ENCODE data around the gene HSPA13. TPM values are rescaled to one million over a fixed set of nuclear protein-coding genes. Genes with fewer than 3 reads are reported as not detected.

HSPA13 gene, protein sequence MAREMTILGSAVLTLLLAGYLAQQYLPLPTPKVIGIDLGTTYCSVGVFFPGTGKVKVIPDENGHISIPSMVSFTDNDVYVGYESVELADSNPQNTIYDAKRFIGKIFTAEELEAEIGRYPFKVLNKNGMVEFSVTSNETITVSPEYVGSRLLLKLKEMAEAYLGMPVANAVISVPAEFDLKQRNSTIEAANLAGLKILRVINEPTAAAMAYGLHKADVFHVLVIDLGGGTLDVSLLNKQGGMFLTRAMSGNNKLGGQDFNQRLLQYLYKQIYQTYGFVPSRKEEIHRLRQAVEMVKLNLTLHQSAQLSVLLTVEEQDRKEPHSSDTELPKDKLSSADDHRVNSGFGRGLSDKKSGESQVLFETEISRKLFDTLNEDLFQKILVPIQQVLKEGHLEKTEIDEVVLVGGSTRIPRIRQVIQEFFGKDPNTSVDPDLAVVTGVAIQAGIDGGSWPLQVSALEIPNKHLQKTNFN
- 10 to 100 TPM; 38.0 to 39.1 TPM for total RNA-seq

DNA sequence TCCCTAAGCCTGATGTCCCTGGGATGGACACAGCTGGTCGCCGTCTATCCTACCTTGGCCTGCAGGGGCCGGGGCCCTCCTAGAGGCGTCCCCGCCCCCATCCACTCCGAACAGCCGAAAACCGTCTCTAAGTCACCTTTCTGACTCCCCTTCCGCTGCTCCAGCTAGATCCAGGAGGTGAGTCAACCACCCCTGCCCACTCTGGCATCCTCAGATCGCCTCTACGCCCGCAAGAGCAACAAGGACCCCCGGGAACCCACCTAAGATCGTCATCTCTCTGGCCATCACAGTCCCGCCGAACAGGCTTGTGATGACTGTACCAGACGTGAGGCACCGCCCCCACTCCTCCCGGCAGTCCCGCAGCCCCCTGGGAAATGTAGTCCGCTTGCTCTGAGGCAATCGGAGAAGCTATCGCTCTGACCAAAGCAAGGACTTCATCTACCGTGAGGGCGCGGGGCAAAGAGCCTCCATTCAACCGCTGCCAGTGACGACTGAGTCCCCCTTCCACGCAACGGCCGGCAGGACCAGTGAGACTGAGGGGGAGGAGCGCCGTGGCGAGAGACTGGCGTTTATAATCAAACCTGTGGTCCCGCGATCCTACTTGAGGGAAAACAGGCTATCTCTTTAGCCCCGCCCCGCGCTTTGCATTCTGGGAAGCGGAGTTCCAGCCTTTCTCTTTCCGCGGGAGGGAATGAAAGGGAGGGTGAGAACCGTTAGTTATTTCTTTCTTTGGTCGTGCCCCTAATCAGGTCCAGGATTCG, at the start of gene HSPA13:
Gene HSPA13, minus strand, starts transcription at position 312 of the 761 bp plus-strand sequence. Its CDS starts 27 bp downstream, at position 285.
- Mint-ChIP-seq H3K4me1 (peaks cover 28% of the 10 kb centered on the region), H3K4me3 (peak within 1 kb of the TSS; percentile 98), H3K9me3 (no peaks in the 10 kb centered on the region), H3K27me3 (no peaks in the 10 kb centered on the region), H3K27ac (peak within 1 kb of the TSS; percentile 99), H3K36me3 (peaks cover 16% of the 10 kb centered on the region)
- DNase-seq, result peak; percentile 98

DNA sequence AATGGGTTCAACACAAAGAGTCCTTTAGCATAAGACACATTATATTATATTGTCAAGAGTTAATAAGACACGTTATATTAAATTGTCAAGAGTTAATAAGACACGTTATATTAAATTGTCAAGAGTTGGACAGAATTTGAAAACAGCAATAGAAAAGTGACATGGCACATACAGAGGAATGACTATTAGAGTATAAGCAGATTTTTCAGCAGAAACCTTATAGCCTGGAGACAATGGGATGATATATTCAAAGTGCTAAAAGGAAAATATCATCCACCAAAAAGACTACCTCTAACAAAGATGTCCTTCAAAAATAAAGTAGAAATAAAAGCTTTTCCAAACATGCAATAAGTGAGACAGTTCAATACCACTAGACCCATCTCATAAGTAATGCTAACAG, 36.0 kb upstream of the HSPA13 start:
- no peak overlapping the region for H3K4me3 Mint-ChIP-seq
- H3K4me1 Mint-ChIP-seq, result peaks cover 10% of the 10 kb centered on the region
- no peak overlapping the region for H3K27ac Mint-ChIP-seq
- peaks cover 18% of the 10 kb centered on the region for H3K9me3 Mint-ChIP-seq
- peaks cover 4% of the 10 kb centered on the region for H3K27me3 Mint-ChIP-seq
- H3K36me3 Mint-ChIP-seq, result peaks cover 7% of the 10 kb centered on the region
- DNase-seq, result no peak

DNA sequence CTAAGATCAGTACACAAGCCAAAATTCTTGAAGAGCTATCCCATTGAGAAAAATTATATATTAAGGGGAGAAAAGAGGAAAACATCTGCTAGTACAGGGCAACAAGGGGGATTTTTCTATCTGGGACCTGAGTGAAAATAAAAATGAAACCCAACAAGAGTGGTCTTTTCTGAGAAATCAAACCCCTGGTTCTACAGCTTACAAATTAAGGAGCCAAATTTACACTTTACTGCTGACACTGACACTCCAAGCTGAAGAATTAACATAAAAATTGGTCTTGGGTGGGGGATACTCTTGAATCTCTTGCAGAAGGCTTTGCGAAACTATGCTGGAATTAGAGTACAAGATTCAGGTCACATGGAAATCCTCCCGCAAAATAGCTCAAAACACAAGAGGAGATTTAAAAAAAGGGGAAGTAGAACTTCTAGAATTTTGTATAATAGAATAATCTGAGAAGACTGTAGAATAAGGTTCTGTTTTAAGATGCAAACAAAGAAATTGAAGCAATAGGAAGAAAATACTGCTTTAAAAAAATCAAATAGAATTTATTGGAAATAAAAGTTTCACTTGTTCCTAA, 32.1 kb upstream of the HSPA13 start:
- no peak for DNase-seq
- peaks cover 14% of the 10 kb centered on the region for H3K9me3 Mint-ChIP-seq
- peaks cover 3% of the 10 kb centered on the region for H3K27me3 Mint-ChIP-seq
- no peak overlapping the region for H3K4me3 Mint-ChIP-seq
- H3K36me3 Mint-ChIP-seq, result peaks cover 9% of the 10 kb centered on the region
- H3K4me1 Mint-ChIP-seq, result peaks cover 10% of the 10 kb centered on the region
- H3K27ac Mint-ChIP-seq, result peak overlapping the region; percentile 28

DNA sequence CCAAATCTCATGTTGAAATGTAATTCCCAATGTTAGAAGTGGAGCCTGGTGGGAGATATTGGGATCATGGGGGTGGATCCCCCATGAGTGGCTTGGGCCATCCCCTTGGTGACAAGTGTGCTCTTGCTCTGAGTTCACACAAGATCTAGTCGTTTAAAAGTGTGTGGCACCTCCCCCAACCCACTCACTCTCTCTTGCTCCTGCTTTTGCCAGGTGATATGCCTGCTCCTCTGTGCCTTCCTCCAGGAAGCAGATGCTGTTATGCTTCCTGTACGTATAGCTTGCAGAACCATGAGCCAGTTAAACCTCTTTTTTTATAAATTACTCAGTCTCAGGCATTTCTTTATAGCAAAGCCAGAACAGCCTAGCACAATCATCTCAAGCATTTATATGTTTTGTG, 23.0 kb upstream of the HSPA13 start:
- H3K4me1 Mint-ChIP-seq, result peaks cover 8% of the 10 kb centered on the region
- peaks cover 6% of the 10 kb centered on the region for H3K9me3 Mint-ChIP-seq
- H3K27me3 Mint-ChIP-seq, result no peaks in the 10 kb centered on the region
- DNase-seq, result no peak
- H3K36me3 Mint-ChIP-seq, result no peaks in the 10 kb centered on the region
- H3K4me3 Mint-ChIP-seq, result no peak overlapping the region
- no peak overlapping the region for H3K27ac Mint-ChIP-seq

DNA sequence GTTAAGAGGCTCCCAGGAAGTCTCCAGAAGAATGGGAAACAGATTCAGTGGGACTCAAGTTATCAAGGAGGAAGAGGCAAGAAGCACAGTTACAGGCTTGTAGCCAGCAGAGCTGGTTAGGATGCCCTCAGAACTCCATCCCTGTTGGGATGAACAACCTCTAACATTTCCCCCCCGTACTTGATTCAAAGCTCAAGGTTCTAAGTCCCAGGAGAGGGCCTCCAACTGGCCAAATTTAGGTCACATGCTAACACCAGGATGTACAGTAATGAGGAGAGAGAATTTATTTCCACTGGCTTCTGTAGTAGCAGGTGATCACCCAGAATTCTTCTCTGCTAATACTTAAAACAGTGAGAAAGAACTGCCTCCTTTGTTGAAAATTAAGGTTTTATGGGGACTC, 22.3 kb upstream of the HSPA13 start:
- Mint-ChIP-seq H3K4me3 (no peak overlapping the region), H3K36me3 (no peaks in the 10 kb centered on the region), H3K27me3 (no peaks in the 10 kb centered on the region), H3K27ac (no peak overlapping the region), H3K4me1 (peaks cover 8% of the 10 kb centered on the region), H3K9me3 (peaks cover 6% of the 10 kb centered on the region)
- DNase-seq, result no peak

DNA sequence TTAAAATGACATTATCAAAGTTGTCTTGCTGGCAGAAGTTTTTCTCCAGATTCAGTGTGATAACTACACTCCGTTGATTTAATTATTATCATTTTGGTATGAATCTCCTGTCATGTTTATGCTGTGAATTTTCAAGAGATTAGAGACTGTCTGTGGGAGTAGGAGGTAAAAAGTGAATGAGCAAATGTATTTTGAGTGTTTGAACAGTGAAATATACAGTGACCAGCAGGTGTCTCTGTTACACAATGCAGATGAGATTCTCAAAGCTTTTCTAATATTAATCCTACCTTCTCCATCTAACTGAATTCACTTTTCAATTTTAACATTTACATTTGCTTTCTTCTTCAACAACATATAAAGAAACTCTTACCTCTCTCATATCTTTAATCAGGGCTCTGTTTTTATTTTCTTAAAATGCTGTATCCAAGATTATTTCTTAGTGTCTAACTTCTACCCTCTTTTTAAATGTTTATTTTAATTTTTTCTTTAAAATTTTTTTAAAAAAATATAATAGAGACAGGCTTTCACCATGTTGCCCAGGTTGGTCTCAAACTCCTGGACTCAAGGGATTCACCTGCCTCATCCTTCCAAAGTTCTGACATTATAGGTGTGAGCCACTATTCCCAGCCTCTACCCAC, 20.9 kb upstream of the HSPA13 start:
- Mint-ChIP-seq H3K4me3 (no peak overlapping the region), H3K4me1 (peaks cover 8% of the 10 kb centered on the region), H3K27ac (no peak overlapping the region), H3K27me3 (no peaks in the 10 kb centered on the region), H3K9me3 (peaks cover 5% of the 10 kb centered on the region), H3K36me3 (no peaks in the 10 kb centered on the region)
- no peak for DNase-seq

DNA sequence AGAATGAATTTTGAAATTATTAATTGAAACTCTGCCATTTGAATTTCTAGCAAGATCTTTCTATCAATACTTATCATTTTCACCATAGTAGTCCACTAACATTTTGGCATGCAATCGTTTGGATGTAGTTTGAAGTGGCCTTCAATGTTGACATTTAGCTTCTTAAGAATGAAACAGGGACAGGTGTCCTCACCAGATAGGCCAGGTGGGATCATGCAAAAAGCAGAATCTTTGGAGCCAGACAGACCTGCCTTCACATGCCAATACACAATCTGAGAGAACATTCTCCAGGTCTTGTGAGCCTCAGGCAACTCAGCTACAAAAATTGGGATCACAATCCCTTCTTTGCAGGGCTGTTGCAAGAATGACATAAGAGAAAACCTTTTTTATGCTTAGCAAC, 18.3 kb upstream of the HSPA13 start:
- peaks cover 8% of the 10 kb centered on the region for H3K4me1 Mint-ChIP-seq
- no peaks in the 10 kb centered on the region for H3K9me3 Mint-ChIP-seq
- no peaks in the 10 kb centered on the region for H3K36me3 Mint-ChIP-seq
- H3K4me3 Mint-ChIP-seq, result no peak overlapping the region
- no peak for DNase-seq
- H3K27ac Mint-ChIP-seq, result no peak overlapping the region
- no peaks in the 10 kb centered on the region for H3K27me3 Mint-ChIP-seq

DNA sequence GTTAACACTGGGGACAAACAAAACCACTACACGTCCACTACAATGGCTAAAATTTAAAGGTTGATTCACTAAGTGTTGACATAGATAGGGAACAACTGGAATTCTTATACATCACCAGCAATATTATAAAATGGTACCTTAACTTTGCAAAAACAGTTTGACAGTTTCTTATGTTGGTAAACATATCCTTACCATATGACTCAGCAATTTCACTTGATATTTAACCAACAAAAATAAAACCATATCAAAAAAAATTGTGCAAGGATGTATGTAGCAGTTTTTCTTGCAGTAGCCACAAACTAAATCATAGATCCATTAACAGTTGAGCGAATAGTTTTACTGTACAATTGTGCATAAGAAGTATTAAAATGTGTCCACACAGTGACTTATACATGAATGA, 5.3 kb upstream of the HSPA13 start:
- Mint-ChIP-seq H3K4me1 (peaks cover 6% of the 10 kb centered on the region), H3K4me3 (no peak overlapping the region), H3K36me3 (peaks cover 4% of the 10 kb centered on the region), H3K27ac (no peak overlapping the region), H3K27me3 (peaks cover 10% of the 10 kb centered on the region), H3K9me3 (no peaks in the 10 kb centered on the region)
- no peak for DNase-seq

DNA sequence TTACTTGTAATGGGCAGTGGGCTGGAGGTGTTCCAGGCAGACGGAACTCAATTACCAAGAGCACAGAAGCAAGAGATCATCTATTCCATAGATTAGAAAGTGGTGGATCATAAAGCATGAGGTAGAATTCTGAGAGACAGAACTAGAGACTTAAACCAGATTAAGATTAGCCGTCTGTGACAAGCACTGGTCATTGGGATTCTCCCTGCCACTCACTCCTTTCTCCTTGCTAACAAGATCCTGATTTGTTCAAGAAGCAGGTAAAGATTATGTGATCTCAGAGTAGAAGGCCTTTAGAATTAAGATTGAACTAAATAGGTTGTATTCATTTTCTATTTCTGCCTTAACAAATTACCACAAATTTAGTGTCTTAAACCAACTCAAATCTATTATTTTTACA, 1.5 kb upstream of the HSPA13 start:
- H3K36me3 Mint-ChIP-seq, result peaks cover 12% of the 10 kb centered on the region
- H3K27ac Mint-ChIP-seq, result peak overlapping the region; percentile 99
- H3K4me1 Mint-ChIP-seq, result peaks cover 25% of the 10 kb centered on the region
- no peak for DNase-seq
- no peaks in the 10 kb centered on the region for H3K27me3 Mint-ChIP-seq
- H3K4me3 Mint-ChIP-seq, result peak overlapping the region; percentile 98
- H3K9me3 Mint-ChIP-seq, result no peaks in the 10 kb centered on the region

DNA sequence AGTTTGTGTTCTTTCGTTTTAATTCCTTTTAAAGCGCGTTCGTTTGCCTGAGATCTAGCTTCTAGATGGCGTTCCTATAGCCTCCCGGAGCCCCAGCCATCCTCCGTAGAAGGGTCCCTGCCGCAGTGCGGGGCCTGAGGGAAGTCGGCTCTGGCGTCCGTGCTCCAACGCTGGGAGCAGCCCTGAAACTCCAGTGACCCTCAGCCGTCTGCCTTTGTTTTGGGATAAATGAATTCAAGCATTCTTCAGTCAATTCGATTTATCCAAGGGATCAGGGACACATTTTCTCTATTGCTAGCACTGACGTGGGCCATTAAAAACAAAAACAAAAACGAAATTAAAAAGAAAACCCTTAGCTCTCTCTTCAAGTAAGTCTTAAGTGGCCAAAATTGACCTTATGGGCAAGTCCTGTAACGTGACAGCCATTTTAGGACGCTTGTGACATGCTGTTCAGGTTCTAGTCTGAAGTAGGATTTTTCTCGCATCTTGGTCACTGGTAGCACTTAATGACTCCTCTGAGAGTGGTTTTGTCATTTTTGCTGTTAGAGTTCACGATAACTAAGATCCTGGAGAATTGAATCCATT, 742 bp upstream of the HSPA13 start:
- no peaks in the 10 kb centered on the region for H3K27me3 Mint-ChIP-seq
- H3K27ac Mint-ChIP-seq, result peak overlapping the region; percentile 99
- peak overlapping the region; percentile 98 for H3K4me3 Mint-ChIP-seq
- H3K36me3 Mint-ChIP-seq, result peaks cover 15% of the 10 kb centered on the region
- no peaks in the 10 kb centered on the region for H3K9me3 Mint-ChIP-seq
- DNase-seq, result no peak
- peaks cover 28% of the 10 kb centered on the region for H3K4me1 Mint-ChIP-seq

DNA sequence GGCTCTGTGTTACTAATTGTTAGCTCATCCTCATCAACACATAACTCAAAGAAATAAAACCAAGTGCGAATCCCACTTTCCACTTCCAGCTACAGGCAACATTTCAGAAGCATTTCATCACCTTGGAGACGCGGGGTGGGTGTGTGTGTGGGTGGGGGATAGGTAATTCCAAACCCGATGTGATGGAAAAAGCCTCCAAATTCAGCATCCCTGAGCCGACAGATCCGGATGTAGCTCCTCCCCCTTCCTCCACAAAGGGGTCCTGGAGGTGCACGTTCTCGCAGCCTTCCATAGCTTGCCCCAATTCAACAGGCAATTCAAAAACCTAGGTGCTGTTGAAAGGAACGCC, 486 bp downstream of the HSPA13 start:
- DNase-seq, result no peak
- Mint-ChIP-seq H3K4me1 (peaks cover 28% of the 10 kb centered on the region), H3K27ac (peak overlapping the region; percentile 99), H3K27me3 (no peaks in the 10 kb centered on the region), H3K4me3 (peak overlapping the region; percentile 98), H3K9me3 (no peaks in the 10 kb centered on the region), H3K36me3 (peaks cover 22% of the 10 kb centered on the region)

DNA sequence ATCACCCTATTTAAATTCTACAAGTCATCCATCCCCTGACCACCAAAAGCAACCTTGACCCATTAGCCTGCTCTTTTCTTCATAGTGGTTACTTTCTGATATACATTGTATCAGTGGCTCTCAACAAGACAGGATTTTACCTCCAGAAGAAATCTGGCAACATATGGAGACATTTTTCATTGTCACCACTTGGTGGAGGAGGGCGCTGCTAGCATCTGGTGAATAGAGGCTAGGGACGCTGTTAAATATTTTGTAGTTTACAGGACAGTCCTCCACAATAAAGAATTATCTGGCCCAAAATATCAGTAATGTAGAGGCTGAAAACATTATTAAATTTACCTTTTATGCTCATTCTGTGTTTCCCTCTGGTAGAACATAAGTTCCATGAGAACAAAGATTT, 6.1 kb downstream of the HSPA13 start:
- no peak overlapping the region for H3K27ac Mint-ChIP-seq
- no peak overlapping the region for H3K4me3 Mint-ChIP-seq
- H3K9me3 Mint-ChIP-seq, result no peaks in the 10 kb centered on the region
- peaks cover 22% of the 10 kb centered on the region for H3K4me1 Mint-ChIP-seq
- peaks cover 34% of the 10 kb centered on the region for H3K36me3 Mint-ChIP-seq
- no peak for DNase-seq
- H3K27me3 Mint-ChIP-seq, result no peaks in the 10 kb centered on the region

DNA sequence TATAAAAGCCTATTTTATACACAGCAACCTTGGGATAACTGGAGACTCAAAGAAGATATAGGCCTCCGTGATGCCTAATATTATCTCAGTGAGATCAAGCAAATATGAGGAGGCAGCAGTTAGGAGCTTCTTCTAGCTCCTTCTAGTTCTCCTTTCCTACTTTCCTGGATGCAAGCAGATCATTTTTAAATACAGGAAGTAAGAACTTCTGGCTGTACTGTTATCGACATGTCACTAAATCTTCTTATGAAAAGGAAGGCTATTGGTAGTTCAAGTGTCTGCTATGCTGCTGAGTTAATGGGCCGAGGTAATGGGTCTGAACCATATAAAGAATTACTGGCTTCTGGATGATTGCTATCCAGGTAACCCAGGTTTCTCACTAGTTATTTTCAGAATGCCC, 15.9 kb downstream of the HSPA13 start:
- Mint-ChIP-seq H3K9me3 (no peaks in the 10 kb centered on the region), H3K4me3 (no peak overlapping the region), H3K27ac (no peak overlapping the region), H3K27me3 (no peaks in the 10 kb centered on the region), H3K36me3 (no peaks in the 10 kb centered on the region), H3K4me1 (no peaks in the 10 kb centered on the region)
- no peak for DNase-seq

DNA sequence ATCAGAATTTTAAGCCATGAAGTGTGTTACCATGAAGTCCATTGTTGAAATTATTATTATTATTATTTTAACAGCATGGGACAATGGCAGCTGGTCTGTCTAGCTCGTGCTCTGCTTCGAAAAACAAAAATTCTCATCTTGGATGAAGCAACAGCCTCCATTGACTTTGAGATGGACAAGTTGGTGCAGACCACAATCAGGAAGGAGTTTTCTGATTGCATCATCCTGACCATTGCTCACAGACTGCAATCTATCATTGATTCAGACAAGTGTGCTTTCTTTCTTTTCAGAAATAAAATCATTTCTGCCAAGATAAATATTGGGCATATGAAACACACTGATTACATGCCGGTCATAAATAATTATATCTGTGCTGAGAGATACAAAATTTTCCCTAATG, 21.0 kb downstream of the HSPA13 start:
- H3K4me3 Mint-ChIP-seq, result no peak overlapping the region
- H3K36me3 Mint-ChIP-seq, result no peaks in the 10 kb centered on the region
- no peak overlapping the region for H3K27ac Mint-ChIP-seq
- no peaks in the 10 kb centered on the region for H3K4me1 Mint-ChIP-seq
- H3K27me3 Mint-ChIP-seq, result peaks cover 4% of the 10 kb centered on the region
- no peak for DNase-seq
- no peaks in the 10 kb centered on the region for H3K9me3 Mint-ChIP-seq

DNA sequence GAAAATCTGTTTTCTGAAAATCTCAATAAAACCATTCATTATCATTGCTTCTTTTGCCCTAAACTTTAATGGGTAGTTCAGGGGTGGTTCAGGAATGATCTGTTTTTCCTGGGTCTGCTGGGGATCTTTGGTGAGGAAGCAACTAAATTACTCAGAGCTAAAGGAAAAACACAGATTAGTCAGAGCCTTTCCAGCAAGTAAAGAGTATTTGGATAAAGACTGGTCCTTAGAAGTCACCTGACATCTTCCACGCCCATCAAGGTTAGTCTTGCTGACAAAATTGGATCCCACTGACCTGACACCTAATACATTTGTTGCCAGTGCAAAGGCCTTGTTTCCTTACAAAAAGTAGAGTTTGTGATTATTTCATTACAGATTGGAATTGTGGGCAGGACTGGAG, 24.2 kb downstream of the HSPA13 start:
- Mint-ChIP-seq H3K36me3 (no peaks in the 10 kb centered on the region), H3K4me1 (no peaks in the 10 kb centered on the region), H3K27me3 (peaks cover 16% of the 10 kb centered on the region), H3K27ac (no peak overlapping the region), H3K9me3 (no peaks in the 10 kb centered on the region), H3K4me3 (no peak overlapping the region)
- DNase-seq, result no peak
